ENCODE measurements around the gene UST. TPM values are rescaled to one million over a fixed set of nuclear protein-coding genes. Genes with fewer than 3 reads are reported as not detected.
"Not testable (repeated sequence)": the region's sequence is repeated elsewhere in the genome, so short reads cannot be mapped to it uniquely, and the experiment has no call there.

UST gene
- polyA plus RNA-seq, 4 donors, result 9.1 to 16.5 (median 12.4) TPM

DNA sequence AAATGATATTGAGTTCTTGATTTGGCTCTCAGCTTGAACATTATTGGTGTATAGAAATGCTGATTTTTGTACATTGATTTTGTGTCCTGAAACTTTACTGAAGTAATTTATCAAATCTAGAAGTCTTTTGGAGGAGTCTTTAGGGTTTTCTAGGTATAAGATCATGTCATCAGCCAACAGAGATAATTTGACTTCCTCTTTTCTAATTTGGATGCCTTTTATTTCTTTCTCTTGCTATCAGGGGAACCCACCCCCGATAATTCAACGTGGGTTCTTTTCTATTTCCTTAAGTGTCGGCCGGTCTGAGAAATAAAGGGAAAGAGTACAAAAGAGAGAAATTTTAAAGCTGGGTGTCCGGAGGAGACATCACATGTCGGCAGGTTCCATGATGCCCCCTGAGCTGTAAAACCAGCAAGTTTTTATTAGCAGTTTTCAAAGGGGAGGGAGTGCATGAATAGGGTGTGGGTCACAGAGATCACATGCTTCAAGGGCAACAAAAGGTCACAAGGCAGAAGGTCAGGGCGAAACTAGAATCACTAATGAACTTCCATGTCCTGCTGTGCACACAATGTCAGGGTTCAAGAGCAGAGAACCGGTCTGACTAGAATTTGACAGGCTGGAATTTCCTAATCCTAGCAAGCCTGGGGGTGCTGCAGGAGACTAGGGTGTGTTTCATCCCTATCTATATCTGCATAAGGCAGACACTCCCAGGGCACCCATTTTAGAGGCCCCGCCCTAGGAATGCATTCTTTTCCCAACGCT lies 17.6 kb downstream of the UST start:
- not testable (repeated sequence) for DNase-seq (ENCODE audit: low read depth in 4 of 4, low spot score in 3 of 4)

DNA sequence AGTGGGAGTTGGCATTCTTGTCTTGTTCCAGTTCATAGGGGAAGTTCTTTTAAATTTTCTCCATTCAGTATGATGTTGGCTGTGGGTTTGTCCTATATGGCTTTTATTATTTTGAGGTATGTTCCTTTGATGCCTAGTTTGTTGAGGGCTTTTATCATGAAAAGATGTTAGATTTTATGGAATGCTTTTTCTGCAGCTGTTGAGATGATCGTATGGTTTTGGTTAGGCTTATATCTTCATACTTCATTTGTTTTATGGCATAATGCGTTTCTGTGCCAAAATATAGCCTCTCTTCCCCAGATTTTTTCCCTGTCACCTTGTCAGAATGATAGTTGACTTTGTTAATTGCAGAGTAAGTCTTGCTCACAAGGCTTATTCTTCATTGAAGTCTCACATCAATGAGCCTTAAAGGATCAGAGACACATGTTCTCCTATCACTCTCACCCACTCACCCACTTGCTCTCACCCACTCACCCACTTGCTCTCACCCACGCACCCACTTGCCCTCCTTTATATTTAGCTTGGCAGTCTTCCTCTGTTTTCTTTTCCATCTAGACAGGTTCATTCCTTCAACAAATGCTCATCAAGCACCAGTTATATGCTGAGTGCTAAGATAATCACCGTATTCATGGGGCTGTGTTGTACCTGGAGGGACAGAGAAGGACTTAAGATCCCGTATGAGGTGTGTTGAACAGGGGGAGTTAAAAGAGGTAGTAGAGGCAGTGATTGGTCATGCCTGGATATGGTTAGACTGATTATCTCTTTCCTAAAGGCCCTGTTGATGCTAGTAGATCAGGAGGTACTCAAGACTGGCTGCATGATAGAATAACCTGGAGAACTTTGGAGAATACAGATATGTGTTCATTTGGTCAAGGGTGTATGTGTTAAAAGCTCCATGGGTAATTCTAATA lies 19.3 kb downstream of the UST start:
- DNase-seq (ENCODE audit: low read depth in 4 of 4, low spot score in 3 of 4), result no peak

- DNase-seq (ENCODE audit: low read depth in 4 of 4, low spot score in 3 of 4), result no peak
Measured at GRCh38 chr6:148768646-148769270, 21.9 kb downstream of the UST start.

- no peak for DNase-seq (ENCODE audit: low read depth in 4 of 4, low spot score in 3 of 4)
Measured at GRCh38 chr6:148769304-148769968, 22.6 kb downstream of the UST start.

DNA sequence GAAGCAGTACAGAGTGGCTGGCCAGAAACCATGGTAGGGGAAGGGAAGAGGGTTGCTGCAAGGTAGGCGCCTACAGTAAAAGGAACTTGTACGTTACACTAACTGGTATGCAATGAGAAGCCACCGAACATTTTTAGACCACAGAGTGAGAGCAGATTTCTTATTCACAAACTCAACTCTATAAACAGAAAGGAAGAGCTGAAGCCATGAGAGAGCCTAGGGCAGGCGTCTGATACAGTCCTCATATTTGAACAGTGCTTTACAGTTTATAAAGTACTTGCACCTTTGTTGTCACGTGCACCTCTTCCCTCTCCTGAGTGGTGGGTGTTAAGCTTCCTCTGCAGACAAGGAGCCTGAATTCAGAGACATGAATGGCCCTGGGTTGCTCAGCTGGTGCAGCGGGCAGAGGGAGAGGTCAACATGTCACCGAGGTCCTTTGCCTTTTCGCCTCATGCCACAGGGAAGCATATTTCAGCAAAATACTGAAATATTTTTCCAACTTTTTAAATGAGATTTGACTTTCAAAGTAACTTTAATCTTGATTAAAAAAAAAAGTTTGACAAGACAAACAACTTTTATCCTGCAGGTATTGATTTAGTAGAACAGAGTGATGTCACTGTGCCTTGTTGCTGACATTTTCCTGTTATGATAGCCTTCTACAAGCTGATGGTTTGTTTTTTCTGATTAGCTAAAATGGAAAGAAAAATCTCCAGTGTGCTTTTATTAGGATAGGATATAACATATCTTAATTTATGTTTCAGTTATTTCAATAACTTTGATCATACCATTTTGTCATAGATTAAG lies 23.8 kb downstream of the UST start:
- DNase-seq (ENCODE audit: low read depth in 4 of 4, low spot score in 3 of 4), result no peak

DNA sequence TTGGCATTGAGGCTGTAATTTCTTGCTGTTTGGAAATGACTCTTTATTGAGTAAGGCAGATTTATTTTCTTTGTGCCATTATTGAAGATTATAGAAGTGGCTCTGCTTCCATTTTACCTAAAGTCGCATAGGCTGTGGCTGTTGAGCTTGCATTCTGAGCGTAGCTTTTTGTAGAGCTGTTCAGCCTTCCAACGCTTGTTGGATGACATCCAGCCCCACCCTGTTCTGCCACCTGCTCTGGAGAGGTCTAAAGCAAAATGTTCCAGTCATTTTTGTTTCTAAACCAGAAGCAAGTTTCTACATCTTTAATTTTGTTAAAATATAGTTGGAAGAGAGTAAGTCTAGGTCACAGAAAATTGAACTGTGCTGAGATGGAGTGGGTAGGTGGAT lies 24.4 kb downstream of the UST start:
- DNase-seq (ENCODE audit: low read depth in 4 of 4, low spot score in 3 of 4), result no peak

DNA sequence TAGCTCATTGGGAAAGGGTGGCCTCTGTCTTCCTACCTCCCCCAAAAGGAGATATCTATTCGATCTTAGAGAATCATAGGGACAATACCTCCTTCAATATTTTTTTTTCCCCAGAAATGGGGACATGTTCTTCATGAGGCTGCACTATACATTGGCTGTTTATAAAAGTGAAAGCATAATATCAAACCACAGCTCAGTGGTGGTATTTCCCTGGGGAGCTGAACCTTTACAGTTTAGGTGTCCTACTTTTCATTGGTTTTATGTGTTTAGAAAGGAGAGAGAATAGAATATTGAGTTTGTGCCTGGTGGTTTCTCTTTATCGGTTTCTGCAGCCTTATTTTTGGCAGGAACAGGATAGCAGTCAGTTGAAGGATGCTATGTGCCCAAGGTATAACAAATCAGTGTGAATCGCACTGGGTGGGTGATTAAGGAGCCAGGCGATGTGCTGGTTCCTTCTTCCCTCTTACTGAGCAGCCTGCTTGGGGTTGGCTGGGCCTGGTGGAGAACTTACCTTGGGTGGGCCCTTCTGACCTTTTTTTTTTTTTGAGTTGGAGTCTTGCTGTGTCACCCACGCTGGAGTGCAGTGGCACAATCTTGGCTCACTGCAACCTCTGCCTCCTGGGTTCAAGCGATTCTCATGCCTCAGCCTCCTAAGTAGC lies 25.2 kb downstream of the UST start:
- DNase-seq (ENCODE audit: low read depth in 4 of 4, low spot score in 3 of 4), result no peak

DNA sequence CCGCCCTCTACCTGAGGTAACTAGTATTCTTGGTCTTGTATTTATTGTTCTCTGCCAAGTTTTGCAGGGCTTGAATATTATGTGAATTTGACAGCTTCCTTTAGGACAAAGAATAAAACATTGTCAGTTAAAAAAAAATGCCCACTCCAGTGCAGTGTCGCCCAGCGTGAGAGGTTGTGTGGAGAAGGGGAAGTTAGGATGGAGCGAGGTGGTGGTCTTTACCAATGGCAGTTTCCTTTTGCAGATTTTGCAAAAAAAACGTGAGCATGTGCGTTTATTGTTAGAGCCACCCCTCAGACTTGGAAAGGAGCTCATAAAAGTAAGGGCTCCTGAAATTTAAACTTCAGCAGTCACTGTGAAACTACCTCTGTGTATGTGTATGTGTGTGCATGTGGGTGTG lies 28.3 kb downstream of the UST start:
- no peak for DNase-seq (ENCODE audit: low read depth in 4 of 4, low spot score in 3 of 4)

DNA sequence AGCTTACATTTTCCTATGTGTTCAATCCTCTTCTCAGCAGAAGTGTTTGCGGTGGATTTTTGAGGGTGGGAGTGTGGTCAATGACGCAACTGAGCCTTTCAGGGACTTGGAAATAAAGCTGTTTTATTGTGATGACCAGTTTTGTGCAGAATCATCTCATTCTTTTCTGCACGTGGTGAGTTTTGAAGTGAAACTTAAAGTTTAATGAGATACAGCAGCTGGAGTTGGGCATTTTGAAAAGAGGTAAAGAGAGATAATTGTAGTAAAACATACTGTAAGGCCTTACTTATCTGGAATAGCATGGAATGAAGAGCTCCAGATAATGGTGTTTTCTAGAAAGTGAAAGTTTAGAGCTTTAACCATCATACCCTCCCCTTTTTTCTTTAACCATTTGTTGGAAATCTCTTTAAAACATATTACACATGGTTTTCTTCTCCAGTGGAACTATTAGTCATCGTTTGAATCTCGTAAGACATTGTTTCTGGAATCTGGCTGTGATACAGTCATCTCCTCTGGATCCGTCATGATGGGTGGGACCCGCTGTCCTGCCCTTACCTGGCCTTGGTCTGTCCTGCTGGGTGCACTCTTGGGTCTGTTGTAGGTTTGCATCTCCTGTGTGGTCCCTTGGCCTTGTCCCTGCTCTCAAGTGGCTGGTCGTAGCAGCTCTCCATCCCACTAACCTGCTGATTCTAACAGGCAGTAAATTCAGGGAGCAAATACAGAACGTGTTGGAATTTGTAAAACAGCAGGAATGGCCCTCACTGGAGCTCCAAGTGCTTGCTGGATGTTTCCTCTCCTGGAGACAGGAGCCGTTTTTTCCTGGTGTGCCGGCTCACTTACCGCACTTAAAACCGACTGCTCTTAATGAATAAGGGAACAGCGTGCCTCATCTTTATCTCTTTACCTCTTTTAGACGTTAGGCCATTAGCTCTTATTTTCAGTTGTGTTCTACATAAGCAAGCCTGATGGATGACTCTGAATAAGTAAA lies 29.8 kb downstream of the UST start:
- no peak for DNase-seq (ENCODE audit: low read depth in 4 of 4, low spot score in 3 of 4)

GRCh38 chr6:148779142-148779562 lies 32.3 kb downstream of the UST start:
- no peak for DNase-seq (ENCODE audit: low read depth in 4 of 4, low spot score in 3 of 4)

- DNase-seq (ENCODE audit: low read depth in 4 of 4, low spot score in 3 of 4), result not testable (repeated sequence)
Measured at GRCh38 chr6:148780423-148780822, 33.6 kb downstream of the UST start.

DNA sequence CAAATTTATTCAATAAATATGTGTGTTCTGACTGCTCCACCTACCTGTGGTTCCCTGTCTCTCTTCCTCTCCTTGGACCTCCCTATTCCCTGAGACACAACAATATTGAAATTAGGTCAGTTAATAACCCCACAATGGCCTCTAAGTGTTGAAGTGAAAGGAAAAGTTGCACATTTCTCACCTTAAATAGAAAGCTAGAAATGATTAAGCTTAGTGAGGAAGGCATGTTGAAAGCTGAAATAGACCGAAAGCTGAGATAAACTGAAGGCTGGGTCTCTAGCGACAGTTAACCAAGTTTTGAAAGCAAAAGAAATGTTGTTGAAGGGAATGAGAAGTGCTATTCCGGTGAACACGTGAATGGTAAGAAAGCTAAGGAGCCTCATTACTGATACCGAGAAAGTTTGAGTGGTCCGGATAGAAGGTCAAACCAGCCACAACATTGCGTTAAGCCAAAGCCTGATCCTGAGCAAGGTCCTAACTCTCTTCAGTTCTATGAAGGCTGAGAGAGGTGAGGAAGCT lies 34.1 kb downstream of the UST start:
- DNase-seq (ENCODE audit: low read depth in 4 of 4, low spot score in 3 of 4), result no peak

DNA sequence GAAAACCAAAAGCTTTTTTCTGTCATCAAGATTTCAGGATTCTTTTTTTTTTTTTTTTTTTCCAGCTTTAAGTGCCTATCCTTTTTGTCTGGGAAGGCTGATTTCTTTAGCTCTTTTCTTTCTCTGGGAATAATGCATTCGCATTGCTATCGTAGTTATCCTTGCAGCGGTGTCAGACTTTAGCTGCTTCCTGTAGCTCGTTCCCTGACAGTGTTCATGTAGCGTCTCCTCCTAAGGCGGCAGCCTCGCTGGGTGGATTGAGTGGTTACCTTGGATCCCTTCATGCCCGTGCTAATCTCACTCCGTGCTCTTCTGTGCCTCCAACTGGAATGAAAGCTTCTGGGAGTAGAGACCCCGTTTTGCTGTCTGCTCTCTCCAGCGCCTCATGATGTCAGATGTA lies 43.1 kb downstream of the UST start:
- no peak for DNase-seq (ENCODE audit: low read depth in 4 of 4, low spot score in 3 of 4)

- DNase-seq (ENCODE audit: low read depth in 4 of 4, low spot score in 3 of 4), result no peak
Measured at GRCh38 chr6:148790404-148790803, 43.6 kb downstream of the UST start.

DNA sequence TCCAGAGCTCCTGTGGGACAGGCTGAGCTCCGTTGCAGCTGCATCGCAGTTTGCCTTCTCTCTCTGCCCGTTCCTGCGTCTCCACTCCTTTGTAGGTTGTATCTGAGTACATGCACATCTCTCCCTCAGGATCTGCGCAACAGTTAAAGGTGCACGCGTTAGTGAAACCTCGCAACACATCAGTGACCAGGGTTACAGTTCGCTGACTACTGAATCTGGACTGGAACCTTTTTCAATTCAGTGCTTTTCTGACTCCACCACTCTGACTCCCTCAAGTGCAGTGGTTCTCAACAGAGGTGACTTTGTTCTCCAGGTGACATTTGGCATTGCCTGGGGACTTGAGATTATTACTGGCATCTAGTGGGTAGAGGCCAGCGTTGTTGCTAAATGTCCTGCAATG lies 44.0 kb downstream of the UST start:
- DNase-seq (ENCODE audit: low read depth in 4 of 4, low spot score in 3 of 4), result no peak

DNA sequence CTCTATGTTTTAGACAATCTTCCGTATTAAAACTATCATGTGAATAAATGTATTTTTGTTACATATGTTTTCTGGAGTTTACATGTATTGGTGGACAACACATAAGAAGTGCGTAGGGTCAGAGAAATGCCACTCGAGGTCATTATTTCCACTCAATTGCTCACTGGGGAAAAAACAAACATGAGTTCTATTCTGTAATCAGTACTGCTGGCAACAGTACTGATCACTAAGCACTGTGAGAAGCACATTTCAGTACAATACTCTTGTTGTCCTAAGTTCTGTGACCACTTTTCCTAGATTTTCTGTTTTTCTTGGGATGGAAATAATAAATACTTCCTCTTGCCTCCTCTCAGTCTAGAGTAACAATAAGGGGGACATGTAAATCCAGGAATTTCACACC lies 44.5 kb downstream of the UST start:
- DNase-seq (ENCODE audit: low read depth in 4 of 4, low spot score in 3 of 4), result no peak

- no peak for DNase-seq (ENCODE audit: low read depth in 4 of 4, low spot score in 3 of 4)
Measured at GRCh38 chr6:148793721-148794120, 46.9 kb downstream of the UST start.

DNA sequence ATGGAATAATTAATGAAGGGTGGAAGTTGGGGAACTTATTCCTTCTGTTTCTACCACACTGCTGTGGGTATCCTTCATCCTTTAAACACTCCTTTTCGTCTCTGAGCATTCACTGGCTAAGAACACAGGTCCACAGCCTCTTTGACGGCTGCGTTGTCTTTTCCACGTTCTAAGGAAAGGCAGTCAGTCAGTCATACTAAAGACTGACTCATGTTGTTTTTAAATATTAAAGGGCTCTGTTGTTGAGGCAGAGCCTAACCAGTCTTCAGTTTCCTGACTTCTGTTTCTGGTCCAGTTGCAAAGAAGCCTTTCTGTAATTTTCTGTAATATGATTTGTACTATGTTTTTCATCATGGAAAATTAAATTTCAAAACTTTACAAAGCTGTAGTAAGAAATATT lies 48.0 kb downstream of the UST start:
- DNase-seq (ENCODE audit: low read depth in 4 of 4, low spot score in 3 of 4), result no peak
